HepG2 (cell line): ENCODE results near the gene TPBGL. TPM values are rescaled to one million over a fixed set of nuclear protein-coding genes. Genes with fewer than 3 reads are reported as not detected.

Source experiments
- ETV5 ChIP-seq: IDR thresholded peaks from 2 replicates; pipeline ENCODE4 v1.6.1; 2018; ENCODE audit warnings: missing biosample characterization, missing genetic modification reagents, inconsistent platforms, borderline replicate concordance
- KLF15 ChIP-seq: sonication (generic); formaldehyde crosslinking; IDR thresholded peaks from 2 replicates; pipeline ENCODE4 v1.8.1; 2023; ENCODE audit warnings: borderline replicate concordance, mild to moderate bottlenecking, inconsistent platforms, missing genetic modification reagents, mixed read lengths
- MTA1 ChIP-seq: sonication (generic); formaldehyde crosslinking; IDR thresholded peaks from 2 replicates; pipeline ENCODE4 v1.4.0; 2020; ENCODE audit warnings: missing genetic modification reagents, mild to moderate bottlenecking, borderline replicate concordance
- PATZ1 ChIP-seq: sonication (generic); formaldehyde crosslinking; IDR thresholded peaks from 2 replicates; pipeline ENCODE4 v1.4.0; 2020; ENCODE audit warnings: missing genetic modification reagents
- RARG ChIP-seq: sonication (generic); formaldehyde crosslinking; IDR thresholded peaks from 2 replicates; pipeline ENCODE4 v1.4.0; 2020; ENCODE audit warnings: low read depth, mild to moderate bottlenecking, missing genetic modification reagents
- TAF1 ChIP-seq: sonication (generic); formaldehyde crosslinking; IDR thresholded peaks from 2 replicates; pipeline ENCODE4 v1.4.0; 2020; ENCODE audit warnings: missing genetic modification reagents
- ZNF569 ChIP-seq: sonication (generic); formaldehyde crosslinking; IDR thresholded peaks from 2 replicates; pipeline ENCODE4 v1.5.0; 2020; ENCODE audit warnings: mild to moderate bottlenecking, missing genetic modification reagents, moderate library complexity, borderline replicate concordance
- polyA plus RNA-seq, 8 experiments: library from polyadenylated mRNA; depleted of rRNA in 3 of 8; stranded (reverse) in 7 of 8; unstranded in 1 of 8; fragments of >200 nt; fragmentation: Illumina TruSeq in 4 of 8; extraction: Trizol in 4 of 8; gene quantifications; 2 replicates each; pipeline versions ENCODE4 v1.2.1 to v1.2.3, GENCODE V29; 2011 to 2016; ENCODE audit warnings: low read depth in 4 of 8, missing spikeins in 1 of 8, mixed read lengths in 1 of 8; ENCODE audit not compliant: insufficient read depth in 1 of 8
- total RNA-seq, 5 experiments: library from RNA; depleted of rRNA; stranded (reverse); fragments of >200 nt; fragmentation: Illumina TruSeq; extraction: Trizol; gene quantifications; 2 replicates each; pipeline ENCODE4 v1.2.3, GENCODE V29; 2016; ENCODE audit warnings: low read depth in 1 of 5
- TF ChIP-seq, protein P1 (sequence below): sonication (generic); formaldehyde crosslinking; IDR thresholded peaks from 2 replicates; pipeline ENCODE4 v1.4.0; 2020; ENCODE audit warnings: missing genetic modification reagents, mild to moderate bottlenecking, borderline replicate concordance
- TF ChIP-seq, protein P2 (sequence below): sonication (generic); formaldehyde crosslinking; IDR thresholded peaks from 2 replicates; pipeline ENCODE4 v1.4.0; 2020; ENCODE audit warnings: mild to moderate bottlenecking, missing genetic modification reagents
- TF ChIP-seq, protein P3 (sequence below): sonication (generic); formaldehyde crosslinking; conservative IDR thresholded peaks from 2 replicates; pipeline ENCODE4 v1.8.1; 2023; ENCODE audit warnings: missing genetic modification reagents
- TF ChIP-seq, protein P4 (sequence below): sonication (generic); formaldehyde crosslinking; IDR thresholded peaks from 2 replicates; pipeline ENCODE4 v1.4.0; 2020; ENCODE audit warnings: mild to moderate bottlenecking, missing genetic modification reagents, borderline replicate concordance

Gene TPBGL
- total and polyA plus RNA-seq, 2 of the 13 experiments (the other 11 are each of a cell fraction or from before 2014, with no cell fraction given) = not detected

GRCh38 chr11:75233754-75234172, 6.8 kb upstream of the TPBGL start (continued):
- peak; percentile 40; the same call in 1 of the 2 replicates for TF ChIP-seq KLF15 (CRISPR knock-in tag)
- TF ChIP-seq ZNF569 = no peak
- 0 out of 2 replicates have a peak, but pooled peaks have one; percentile 41 for TF ChIP-seq ETV5 (CRISPR knock-in tag)
- TF ChIP-seq, protein P1, sequence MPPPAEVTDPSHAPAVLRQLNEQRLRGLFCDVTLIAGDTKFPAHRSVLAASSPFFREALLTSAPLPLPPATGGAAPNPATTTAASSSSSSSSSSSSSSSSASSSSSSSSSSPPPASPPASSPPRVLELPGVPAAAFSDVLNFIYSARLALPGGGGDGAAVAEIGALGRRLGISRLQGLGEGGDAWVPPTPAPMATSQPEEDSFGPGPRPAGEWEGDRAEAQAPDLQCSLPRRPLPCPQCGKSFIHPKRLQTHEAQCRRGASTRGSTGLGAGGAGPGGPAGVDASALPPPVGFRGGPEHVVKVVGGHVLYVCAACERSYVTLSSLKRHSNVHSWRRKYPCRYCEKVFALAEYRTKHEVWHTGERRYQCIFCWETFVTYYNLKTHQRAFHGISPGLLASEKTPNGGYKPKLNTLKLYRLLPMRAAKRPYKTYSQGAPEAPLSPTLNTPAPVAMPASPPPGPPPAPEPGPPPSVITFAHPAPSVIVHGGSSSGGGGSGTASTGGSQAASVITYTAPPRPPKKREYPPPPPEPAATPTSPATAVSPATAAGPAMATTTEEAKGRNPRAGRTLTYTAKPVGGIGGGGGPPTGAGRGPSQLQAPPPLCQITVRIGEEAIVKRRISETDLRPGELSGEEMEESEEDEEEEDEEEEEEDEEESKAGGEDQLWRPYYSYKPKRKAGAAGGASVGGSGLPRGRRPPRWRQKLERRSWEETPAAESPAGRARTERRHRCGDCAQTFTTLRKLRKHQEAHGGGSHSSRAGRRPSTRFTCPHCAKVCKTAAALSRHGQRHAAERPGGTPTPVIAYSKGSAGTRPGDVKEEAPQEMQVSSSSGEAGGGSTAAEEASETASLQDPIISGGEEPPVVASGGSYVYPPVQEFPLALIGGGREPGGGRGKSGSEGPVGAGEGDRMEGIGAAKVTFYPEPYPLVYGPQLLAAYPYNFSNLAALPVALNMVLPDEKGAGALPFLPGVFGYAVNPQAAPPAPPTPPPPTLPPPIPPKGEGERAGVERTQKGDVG (CRISPR knock-in tag) = no peak
- TF ChIP-seq, protein P2, sequence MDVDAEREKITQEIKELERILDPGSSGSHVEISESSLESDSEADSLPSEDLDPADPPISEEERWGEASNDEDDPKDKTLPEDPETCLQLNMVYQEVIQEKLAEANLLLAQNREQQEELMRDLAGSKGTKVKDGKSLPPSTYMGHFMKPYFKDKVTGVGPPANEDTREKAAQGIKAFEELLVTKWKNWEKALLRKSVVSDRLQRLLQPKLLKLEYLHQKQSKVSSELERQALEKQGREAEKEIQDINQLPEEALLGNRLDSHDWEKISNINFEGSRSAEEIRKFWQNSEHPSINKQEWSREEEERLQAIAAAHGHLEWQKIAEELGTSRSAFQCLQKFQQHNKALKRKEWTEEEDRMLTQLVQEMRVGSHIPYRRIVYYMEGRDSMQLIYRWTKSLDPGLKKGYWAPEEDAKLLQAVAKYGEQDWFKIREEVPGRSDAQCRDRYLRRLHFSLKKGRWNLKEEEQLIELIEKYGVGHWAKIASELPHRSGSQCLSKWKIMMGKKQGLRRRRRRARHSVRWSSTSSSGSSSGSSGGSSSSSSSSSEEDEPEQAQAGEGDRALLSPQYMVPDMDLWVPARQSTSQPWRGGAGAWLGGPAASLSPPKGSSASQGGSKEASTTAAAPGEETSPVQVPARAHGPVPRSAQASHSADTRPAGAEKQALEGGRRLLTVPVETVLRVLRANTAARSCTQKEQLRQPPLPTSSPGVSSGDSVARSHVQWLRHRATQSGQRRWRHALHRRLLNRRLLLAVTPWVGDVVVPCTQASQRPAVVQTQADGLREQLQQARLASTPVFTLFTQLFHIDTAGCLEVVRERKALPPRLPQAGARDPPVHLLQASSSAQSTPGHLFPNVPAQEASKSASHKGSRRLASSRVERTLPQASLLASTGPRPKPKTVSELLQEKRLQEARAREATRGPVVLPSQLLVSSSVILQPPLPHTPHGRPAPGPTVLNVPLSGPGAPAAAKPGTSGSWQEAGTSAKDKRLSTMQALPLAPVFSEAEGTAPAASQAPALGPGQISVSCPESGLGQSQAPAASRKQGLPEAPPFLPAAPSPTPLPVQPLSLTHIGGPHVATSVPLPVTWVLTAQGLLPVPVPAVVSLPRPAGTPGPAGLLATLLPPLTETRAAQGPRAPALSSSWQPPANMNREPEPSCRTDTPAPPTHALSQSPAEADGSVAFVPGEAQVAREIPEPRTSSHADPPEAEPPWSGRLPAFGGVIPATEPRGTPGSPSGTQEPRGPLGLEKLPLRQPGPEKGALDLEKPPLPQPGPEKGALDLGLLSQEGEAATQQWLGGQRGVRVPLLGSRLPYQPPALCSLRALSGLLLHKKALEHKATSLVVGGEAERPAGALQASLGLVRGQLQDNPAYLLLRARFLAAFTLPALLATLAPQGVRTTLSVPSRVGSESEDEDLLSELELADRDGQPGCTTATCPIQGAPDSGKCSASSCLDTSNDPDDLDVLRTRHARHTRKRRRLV = no peak
- no peak for TF ChIP-seq MTA1
- TF ChIP-seq, protein P3, sequence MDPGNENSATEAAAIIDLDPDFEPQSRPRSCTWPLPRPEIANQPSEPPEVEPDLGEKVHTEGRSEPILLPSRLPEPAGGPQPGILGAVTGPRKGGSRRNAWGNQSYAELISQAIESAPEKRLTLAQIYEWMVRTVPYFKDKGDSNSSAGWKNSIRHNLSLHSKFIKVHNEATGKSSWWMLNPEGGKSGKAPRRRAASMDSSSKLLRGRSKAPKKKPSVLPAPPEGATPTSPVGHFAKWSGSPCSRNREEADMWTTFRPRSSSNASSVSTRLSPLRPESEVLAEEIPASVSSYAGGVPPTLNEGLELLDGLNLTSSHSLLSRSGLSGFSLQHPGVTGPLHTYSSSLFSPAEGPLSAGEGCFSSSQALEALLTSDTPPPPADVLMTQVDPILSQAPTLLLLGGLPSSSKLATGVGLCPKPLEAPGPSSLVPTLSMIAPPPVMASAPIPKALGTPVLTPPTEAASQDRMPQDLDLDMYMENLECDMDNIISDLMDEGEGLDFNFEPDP (CRISPR knock-in tag) = 0 out of 2 replicates have a peak, but pooled peaks have one; percentile 84
- no peak for TF ChIP-seq TAF1 (CRISPR knock-in tag)
- 0 out of 2 replicates have a peak, but pooled peaks have one; percentile 20 for TF ChIP-seq PATZ1 (CRISPR knock-in tag)
- TF ChIP-seq, protein P4, sequence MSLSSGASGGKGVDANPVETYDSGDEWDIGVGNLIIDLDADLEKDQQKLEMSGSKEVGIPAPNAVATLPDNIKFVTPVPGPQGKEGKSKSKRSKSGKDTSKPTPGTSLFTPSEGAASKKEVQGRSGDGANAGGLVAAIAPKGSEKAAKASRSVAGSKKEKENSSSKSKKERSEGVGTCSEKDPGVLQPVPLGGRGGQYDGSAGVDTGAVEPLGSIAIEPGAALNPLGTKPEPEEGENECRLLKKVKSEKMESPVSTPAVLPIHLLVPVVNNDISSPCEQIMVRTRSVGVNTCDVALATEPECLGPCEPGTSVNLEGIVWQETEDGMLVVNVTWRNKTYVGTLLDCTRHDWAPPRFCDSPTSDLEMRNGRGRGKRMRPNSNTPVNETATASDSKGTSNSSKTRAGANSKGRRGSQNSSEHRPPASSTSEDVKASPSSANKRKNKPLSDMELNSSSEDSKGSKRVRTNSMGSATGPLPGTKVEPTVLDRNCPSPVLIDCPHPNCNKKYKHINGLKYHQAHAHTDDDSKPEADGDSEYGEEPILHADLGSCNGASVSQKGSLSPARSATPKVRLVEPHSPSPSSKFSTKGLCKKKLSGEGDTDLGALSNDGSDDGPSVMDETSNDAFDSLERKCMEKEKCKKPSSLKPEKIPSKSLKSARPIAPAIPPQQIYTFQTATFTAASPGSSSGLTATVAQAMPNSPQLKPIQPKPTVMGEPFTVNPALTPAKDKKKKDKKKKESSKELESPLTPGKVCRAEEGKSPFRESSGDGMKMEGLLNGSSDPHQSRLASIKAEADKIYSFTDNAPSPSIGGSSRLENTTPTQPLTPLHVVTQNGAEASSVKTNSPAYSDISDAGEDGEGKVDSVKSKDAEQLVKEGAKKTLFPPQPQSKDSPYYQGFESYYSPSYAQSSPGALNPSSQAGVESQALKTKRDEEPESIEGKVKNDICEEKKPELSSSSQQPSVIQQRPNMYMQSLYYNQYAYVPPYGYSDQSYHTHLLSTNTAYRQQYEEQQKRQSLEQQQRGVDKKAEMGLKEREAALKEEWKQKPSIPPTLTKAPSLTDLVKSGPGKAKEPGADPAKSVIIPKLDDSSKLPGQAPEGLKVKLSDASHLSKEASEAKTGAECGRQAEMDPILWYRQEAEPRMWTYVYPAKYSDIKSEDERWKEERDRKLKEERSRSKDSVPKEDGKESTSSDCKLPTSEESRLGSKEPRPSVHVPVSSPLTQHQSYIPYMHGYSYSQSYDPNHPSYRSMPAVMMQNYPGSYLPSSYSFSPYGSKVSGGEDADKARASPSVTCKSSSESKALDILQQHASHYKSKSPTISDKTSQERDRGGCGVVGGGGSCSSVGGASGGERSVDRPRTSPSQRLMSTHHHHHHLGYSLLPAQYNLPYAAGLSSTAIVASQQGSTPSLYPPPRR (CRISPR knock-in tag) = no peak
- TF ChIP-seq RARG (CRISPR knock-in tag) = no peak
